ENCODE measurements around the gene CACNA1A. TPM values are rescaled to one million over a fixed set of nuclear protein-coding genes. Genes with fewer than 3 reads are reported as not detected.

CACNA1A gene
- total RNA-seq, 1 donor from 2014 or later: 7.7 TPM

GRCh38 chr19:13160557-13160956 is 345.7 kb downstream of the CACNA1A start:
- H3K27me3 ChIP-seq: no peaks in the 10 kb centered on the region
- H3K9me3 ChIP-seq: no peaks in the 10 kb centered on the region
- TF ChIP-seq, protein P1, sequence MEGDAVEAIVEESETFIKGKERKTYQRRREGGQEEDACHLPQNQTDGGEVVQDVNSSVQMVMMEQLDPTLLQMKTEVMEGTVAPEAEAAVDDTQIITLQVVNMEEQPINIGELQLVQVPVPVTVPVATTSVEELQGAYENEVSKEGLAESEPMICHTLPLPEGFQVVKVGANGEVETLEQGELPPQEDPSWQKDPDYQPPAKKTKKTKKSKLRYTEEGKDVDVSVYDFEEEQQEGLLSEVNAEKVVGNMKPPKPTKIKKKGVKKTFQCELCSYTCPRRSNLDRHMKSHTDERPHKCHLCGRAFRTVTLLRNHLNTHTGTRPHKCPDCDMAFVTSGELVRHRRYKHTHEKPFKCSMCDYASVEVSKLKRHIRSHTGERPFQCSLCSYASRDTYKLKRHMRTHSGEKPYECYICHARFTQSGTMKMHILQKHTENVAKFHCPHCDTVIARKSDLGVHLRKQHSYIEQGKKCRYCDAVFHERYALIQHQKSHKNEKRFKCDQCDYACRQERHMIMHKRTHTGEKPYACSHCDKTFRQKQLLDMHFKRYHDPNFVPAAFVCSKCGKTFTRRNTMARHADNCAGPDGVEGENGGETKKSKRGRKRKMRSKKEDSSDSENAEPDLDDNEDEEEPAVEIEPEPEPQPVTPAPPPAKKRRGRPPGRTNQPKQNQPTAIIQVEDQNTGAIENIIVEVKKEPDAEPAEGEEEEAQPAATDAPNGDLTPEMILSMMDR (IDR thresholded peaks at IDR 0.05): no peak
- intact Hi-C loops (cut with DNase I): loop anchor here (5.0 kb wide), 1 partner anchor 572 kb away; no protein-coding TSS in a partner anchor
- H3K36me3 ChIP-seq: no peaks in the 10 kb centered on the region
- no peak for DNase-seq (ENCODE audit: low spot score in 2 of 2)
- no peak overlapping the region for H3K27ac ChIP-seq
- no peak overlapping the region for H3K4me3 ChIP-seq
- peaks cover 6 to 37% of the 10 kb centered on the region in 2 donors for H3K4me1 ChIP-seq

- TF ChIP-seq, protein P1 (IDR thresholded peaks at IDR 0.05): no peak
- Histone ChIP-seq H3K27ac (no peak overlapping the region), H3K36me3 (no peaks in the 10 kb centered on the region), H3K4me3 (no peak overlapping the region), H3K4me1 (peaks cover 6 to 31% of the 10 kb centered on the region in 2 donors), H3K27me3 (no peaks in the 10 kb centered on the region), H3K9me3 (no peaks in the 10 kb centered on the region)
- DNase-seq (ENCODE audit: low spot score in 2 of 2): no peak
- intact Hi-C loops (cut with DNase I): loop anchor here (5.0 to 10.0 kb wide), 2 partner anchors 573 to 845 kb away; partner anchors contain the start of gene RFX1
Observed at GRCh38 chr19:13159713-13160112, 346.6 kb downstream of the CACNA1A start.

All from ascending aorta (tissue), 2 donors.